GM12878 (cell line): Measurements from ENCODE around the gene MAPKAP1.

ENCODE experiments used
- JUND ChIP-seq: IDR thresholded peaks from 2 replicates; pipeline ENCODE4 v1.6.1; 2012; ENCODE audit warnings: low read depth, mild to moderate bottlenecking, low read length, improper control_type of control experiment, moderate library complexity
- POLR2AphosphoS2 ChIP-seq: IDR thresholded peaks from 2 replicates; pipeline ENCODE4 v1.6.1; 2011; ENCODE audit warnings: low read depth, mild to moderate bottlenecking, low read length, improper control_type of control experiment, moderate library complexity
- POLR2AphosphoS5 ChIP-seq: IDR thresholded peaks from 2 replicates; pipeline ENCODE4 v1.6.1; 2011; ENCODE audit warnings: mild to moderate bottlenecking, low read length, inconsistent platforms
- RAD21 ChIP-seq: IDR thresholded peaks from 2 replicates; pipeline ENCODE4 v1.6.1; 2011; ENCODE audit warnings: mild to moderate bottlenecking, low read depth, low read length, moderate library complexity; ENCODE audit not compliant: insufficient read depth
- SRF ChIP-seq, 2 experiments: IDR thresholded peaks; 2 replicates each; pipeline ENCODE4 v1.6.1; 2011; ENCODE audit warnings: low read depth in 2 of 2, low read length in 2 of 2, mild to moderate bottlenecking in 1 of 2, moderate library complexity in 1 of 2
- TF ChIP-seq, protein P1 (sequence below), 3 experiments: IDR thresholded peaks in 2 of 3; conservative IDR thresholded peaks in 1 of 3; 2 replicates each; pipeline ENCODE4 v1.5.1; 2011; ENCODE audit warnings: low read depth in 3 of 3, low read length in 3 of 3, mild to moderate bottlenecking in 3 of 3, control low read depth in 2 of 3, moderate library complexity in 2 of 3, inconsistent platforms in 1 of 3, mixed read lengths in 1 of 3; ENCODE audit not compliant: control insufficient read depth in 2 of 3, insufficient read depth in 1 of 3; ENCODE audit errors: extremely low read depth in 1 of 3

DNA sequence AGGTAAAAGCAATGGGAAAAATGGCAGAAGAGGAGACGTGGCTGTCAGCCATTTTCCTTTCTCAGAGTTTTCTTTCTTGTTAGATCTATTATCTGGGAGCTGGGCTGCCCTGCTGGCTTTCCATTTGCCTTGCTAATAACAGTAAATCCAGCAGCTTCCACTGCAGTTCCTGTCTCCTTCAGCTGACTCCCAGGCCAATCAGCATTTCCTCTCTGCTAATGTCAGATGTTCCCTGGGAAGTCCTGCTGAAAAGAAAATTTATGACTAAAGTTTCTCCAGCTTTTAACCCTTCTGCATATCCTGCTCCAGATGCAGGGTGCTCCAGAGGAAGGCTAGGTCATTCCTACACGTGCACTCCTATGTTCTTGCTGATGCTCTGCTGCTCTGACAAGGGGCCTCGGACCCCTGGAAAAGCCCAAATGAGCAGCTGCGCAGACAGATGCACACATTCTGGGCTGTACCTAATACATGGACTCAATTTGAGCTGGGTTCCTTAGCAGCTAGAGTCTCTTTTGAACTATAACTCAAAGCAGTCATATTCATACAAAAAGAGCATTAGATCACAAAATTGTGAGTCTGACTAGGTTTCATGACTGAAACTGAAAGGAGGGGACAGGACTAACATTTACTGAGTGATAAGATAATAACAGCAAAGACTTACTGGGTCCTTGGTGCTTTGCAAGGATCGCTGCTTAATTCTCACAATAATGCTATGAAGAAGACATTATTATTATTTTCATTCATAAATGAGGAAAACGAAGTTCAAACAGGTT is 182.2 kb downstream of the MAPKAP1 start:
- TF ChIP-seq JUND (no peak), SRF (IDR thresholded peaks at IDR 0.05; ENCODE audit: low read depth in 2 of 2, low read length in 2 of 2) (no peak), POLR2AphosphoS5 (no peak), POLR2AphosphoS2 (no peak), RAD21 (no peak)
- TF ChIP-seq, protein P1, sequence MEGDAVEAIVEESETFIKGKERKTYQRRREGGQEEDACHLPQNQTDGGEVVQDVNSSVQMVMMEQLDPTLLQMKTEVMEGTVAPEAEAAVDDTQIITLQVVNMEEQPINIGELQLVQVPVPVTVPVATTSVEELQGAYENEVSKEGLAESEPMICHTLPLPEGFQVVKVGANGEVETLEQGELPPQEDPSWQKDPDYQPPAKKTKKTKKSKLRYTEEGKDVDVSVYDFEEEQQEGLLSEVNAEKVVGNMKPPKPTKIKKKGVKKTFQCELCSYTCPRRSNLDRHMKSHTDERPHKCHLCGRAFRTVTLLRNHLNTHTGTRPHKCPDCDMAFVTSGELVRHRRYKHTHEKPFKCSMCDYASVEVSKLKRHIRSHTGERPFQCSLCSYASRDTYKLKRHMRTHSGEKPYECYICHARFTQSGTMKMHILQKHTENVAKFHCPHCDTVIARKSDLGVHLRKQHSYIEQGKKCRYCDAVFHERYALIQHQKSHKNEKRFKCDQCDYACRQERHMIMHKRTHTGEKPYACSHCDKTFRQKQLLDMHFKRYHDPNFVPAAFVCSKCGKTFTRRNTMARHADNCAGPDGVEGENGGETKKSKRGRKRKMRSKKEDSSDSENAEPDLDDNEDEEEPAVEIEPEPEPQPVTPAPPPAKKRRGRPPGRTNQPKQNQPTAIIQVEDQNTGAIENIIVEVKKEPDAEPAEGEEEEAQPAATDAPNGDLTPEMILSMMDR (IDR thresholded peaks at IDR 0.05 in 2 of 3, conservative IDR thresholded peaks at IDR 0.05 in 1 of 3; ENCODE audit: control insufficient read depth in 2 of 3, extremely low read depth in 1 of 3, insufficient read depth in 1 of 3, low read depth in 3 of 3, low read length in 3 of 3), result no peak
